Measurements from ENCODE around the gene SCCPDH.

DNA sequence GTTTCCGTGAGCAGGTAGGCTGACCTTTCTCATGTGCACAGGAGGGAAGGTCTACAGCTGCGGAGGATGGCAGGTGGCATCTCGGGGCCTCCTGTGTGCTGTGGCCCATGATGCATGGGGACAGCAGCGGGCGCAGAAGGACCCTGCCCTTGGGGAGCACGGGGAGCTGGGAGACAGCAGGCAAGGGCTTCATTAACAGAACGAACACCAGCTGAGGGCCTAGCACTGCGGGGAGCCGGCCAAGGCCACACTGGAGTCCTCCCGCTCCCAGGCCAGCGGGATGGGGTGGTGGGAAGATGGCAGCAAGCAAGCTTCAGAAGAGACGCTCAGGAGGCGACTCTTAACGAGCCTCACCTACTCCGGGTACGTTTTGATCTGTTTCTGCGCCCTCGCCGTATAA, 66.6 kb downstream of the SCCPDH start:
- TF ChIP-seq, protein P1, sequence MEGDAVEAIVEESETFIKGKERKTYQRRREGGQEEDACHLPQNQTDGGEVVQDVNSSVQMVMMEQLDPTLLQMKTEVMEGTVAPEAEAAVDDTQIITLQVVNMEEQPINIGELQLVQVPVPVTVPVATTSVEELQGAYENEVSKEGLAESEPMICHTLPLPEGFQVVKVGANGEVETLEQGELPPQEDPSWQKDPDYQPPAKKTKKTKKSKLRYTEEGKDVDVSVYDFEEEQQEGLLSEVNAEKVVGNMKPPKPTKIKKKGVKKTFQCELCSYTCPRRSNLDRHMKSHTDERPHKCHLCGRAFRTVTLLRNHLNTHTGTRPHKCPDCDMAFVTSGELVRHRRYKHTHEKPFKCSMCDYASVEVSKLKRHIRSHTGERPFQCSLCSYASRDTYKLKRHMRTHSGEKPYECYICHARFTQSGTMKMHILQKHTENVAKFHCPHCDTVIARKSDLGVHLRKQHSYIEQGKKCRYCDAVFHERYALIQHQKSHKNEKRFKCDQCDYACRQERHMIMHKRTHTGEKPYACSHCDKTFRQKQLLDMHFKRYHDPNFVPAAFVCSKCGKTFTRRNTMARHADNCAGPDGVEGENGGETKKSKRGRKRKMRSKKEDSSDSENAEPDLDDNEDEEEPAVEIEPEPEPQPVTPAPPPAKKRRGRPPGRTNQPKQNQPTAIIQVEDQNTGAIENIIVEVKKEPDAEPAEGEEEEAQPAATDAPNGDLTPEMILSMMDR (IDR thresholded peaks at IDR 0.05; ENCODE audit: low read depth, low read length, poor library complexity, severe bottlenecking): no peak
- no peak for TF ChIP-seq EZH2phosphoT487 (IDR thresholded peaks at IDR 0.05; ENCODE audit: borderline replicate concordance, low read length)
